SK-N-SH treated with all-trans-retinoic acid at 6 μM for 48 hours (cell line): ENCODE data around the gene HBB.

Source experiments
- ATAC-seq: fragments of 200-7000 bp; cut with Tn5 transposase; 3 replicates; pipeline ENCODE4 v1.9.1; 2020; ENCODE audit warnings: mild to moderate bottlenecking, moderate library complexity
- BACH2 ChIP-seq: fragments of 250-450 bp; sonication (Bioruptor Pico); IDR thresholded peaks from 2 replicates; pipeline ENCODE4 v1.9.0; 2021; ENCODE audit warnings: mild to moderate bottlenecking, borderline replicate concordance
- CSRNP3 ChIP-seq: fragments of 250-450 bp; sonication (Bioruptor Pico); IDR thresholded peaks from 2 replicates; pipeline ENCODE4 v1.5.1; 2021; ENCODE audit warnings: mild to moderate bottlenecking, moderate library complexity
- ESRRG ChIP-seq: fragments of 250-450 bp; sonication (Bioruptor Pico); IDR thresholded peaks from 2 replicates; pipeline ENCODE4 v1.6.1; 2021; ENCODE audit warnings: mild to moderate bottlenecking
- ISL1 ChIP-seq: fragments of 250-450 bp; sonication (Bioruptor Pico); IDR thresholded peaks from 2 replicates; pipeline ENCODE4 v2.1.2; 2022; ENCODE audit warnings: mild to moderate bottlenecking, moderate library complexity
- OSR1 ChIP-seq: fragments of 250-450 bp; sonication (Bioruptor Pico); IDR thresholded peaks from 2 replicates; pipeline ENCODE4 v1.8.0; 2022; ENCODE audit warnings: moderate library complexity, mild to moderate bottlenecking, inconsistent platforms
- PATZ1 ChIP-seq: fragments of 250-450 bp; sonication (Bioruptor Pico); IDR thresholded peaks from 2 replicates; pipeline ENCODE4 v1.8.0; 2020; ENCODE audit warnings: mild to moderate bottlenecking, moderate library complexity, borderline replicate concordance
- PPARA ChIP-seq: fragments of 250-450 bp; sonication (Bioruptor Pico); IDR thresholded peaks from 2 replicates; pipeline ENCODE4 v1.5.0; 2020; ENCODE audit warnings: mild to moderate bottlenecking, borderline replicate concordance
- RARB ChIP-seq: fragments of 250-450 bp; sonication (Bioruptor Pico); IDR thresholded peaks from 2 replicates; pipeline ENCODE4 v1.8.0; 2021; ENCODE audit warnings: mild to moderate bottlenecking, moderate library complexity
- SNAI2 ChIP-seq: fragments of 250-450 bp; sonication (Bioruptor Pico); IDR thresholded peaks from 2 replicates; pipeline ENCODE4 v1.5.0; 2020; ENCODE audit warnings: mild to moderate bottlenecking, moderate library complexity
- TOX ChIP-seq: fragments of 250-450 bp; sonication (Bioruptor Pico); IDR thresholded peaks from 2 replicates; pipeline ENCODE4 v1.8.0; 2021; ENCODE audit warnings: mild to moderate bottlenecking, moderate library complexity, borderline replicate concordance
- TSHZ2 ChIP-seq: fragments of 250-450 bp; sonication (Bioruptor Pico); IDR thresholded peaks from 2 replicates; pipeline ENCODE4 v1.5.0; 2020; ENCODE audit warnings: mild to moderate bottlenecking, moderate library complexity
- ZFP3 ChIP-seq: fragments of 250-450 bp; sonication (Bioruptor Pico); IDR thresholded peaks from 2 replicates; pipeline ENCODE4 v1.5.0; 2020; ENCODE audit warnings: mild to moderate bottlenecking, moderate library complexity
- ZFP30 ChIP-seq: fragments of 450-650 bp; formaldehyde crosslinking; IDR thresholded peaks from 2 replicates; pipeline ENCODE4 v1.5.0; 2022; ENCODE audit warnings: mild to moderate bottlenecking, moderate library complexity
- ZNF70 ChIP-seq: fragments of 450-650 bp; formaldehyde crosslinking; IDR thresholded peaks from 2 replicates; pipeline ENCODE4 v1.5.0; 2020; ENCODE audit warnings: mild to moderate bottlenecking, moderate library complexity
- ZNF8 ChIP-seq: fragments of 450-650 bp; formaldehyde crosslinking; IDR thresholded peaks from 2 replicates; pipeline ENCODE4 v1.5.0; 2020; ENCODE audit warnings: mild to moderate bottlenecking, moderate library complexity

Gene HBB

GRCh38 chr11:5203366-5203765 lies 23.5 kb downstream of the HBB start:
- no peak for ATAC-seq
- TF ChIP-seq ESRRG (CRISPR knock-in tag) (no peak), ZNF70 (no peak), ZFP30 (no peak), PATZ1 (no peak), SNAI2 (CRISPR knock-in tag) (no peak)
- TF ChIP-seq, all 23 proteins: peak for 0

- TF ChIP-seq BACH2 (CRISPR knock-in tag) (no peak), ZFP3 (no peak), PPARA (CRISPR knock-in tag) (no peak), ZNF8 (CRISPR knock-in tag) (no peak)
- no peak for ATAC-seq
Observed at GRCh38 chr11:5200582-5200981, 26.3 kb downstream of the HBB start, which contains the start of gene OR51V1. Gene OR51V1, minus strand, starts transcription at chr11:5200682. Its CDS starts 0 bp downstream, at chr11:5200682.

- TF ChIP-seq TSHZ2 (CRISPR knock-in tag) (no peak), ESRRG (CRISPR knock-in tag) (no peak)
- no peak for ATAC-seq
Observed at GRCh38 chr11:5198285-5198684, 28.6 kb downstream of the HBB start.

- no peak for TF ChIP-seq TOX
- TF ChIP-seq, all 23 proteins: peak for 0
- no peak for ATAC-seq
Observed at GRCh38 chr11:5197536-5197935, 29.3 kb downstream of the HBB start.

GRCh38 chr11:5196731-5197130 lies 30.1 kb downstream of the HBB start:
- TF ChIP-seq ZNF8 (CRISPR knock-in tag) (no peak), CSRNP3 (CRISPR knock-in tag) (no peak), TOX (no peak), ISL1 (CRISPR knock-in tag) (no peak), RARB (CRISPR knock-in tag) (no peak), OSR1 (CRISPR knock-in tag) (no peak), SNAI2 (CRISPR knock-in tag) (no peak), PATZ1 (no peak), TSHZ2 (CRISPR knock-in tag) (no peak), ZFP3 (no peak), ZFP30 (no peak)
- TF ChIP-seq, all 23 proteins: peak for 0
- ATAC-seq: no peak
